Measurements from ENCODE around the gene GPANK1.

The GPANK1 gene

DNA sequence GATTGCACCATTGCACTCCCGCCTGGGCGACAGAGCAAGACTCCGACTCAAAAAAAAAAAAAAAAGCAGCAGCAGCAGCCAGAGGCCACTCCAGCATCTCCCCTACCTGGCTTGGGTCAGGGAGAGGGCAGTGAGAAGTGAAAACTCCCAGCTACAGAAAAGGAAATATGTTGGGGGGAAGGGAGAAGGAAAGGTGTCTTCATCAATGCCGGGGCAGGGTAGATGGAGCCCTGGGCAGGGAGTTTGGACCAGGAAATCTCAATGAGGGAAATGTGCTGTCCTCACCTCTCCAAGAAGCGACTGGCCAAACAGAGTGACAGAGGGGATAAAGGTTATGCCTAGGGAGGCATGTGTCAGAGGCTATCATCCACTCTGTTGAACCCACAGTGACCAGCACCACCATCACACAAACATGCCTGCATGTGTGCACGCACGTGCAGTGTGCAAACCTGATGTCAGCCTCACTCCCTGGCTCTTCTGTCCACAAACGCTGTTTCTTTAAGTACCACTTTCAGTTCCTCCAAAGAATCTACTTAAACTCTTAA lies 50.6 kb downstream of the GPANK1 start:
- TF ChIP-seq, protein P1, sequence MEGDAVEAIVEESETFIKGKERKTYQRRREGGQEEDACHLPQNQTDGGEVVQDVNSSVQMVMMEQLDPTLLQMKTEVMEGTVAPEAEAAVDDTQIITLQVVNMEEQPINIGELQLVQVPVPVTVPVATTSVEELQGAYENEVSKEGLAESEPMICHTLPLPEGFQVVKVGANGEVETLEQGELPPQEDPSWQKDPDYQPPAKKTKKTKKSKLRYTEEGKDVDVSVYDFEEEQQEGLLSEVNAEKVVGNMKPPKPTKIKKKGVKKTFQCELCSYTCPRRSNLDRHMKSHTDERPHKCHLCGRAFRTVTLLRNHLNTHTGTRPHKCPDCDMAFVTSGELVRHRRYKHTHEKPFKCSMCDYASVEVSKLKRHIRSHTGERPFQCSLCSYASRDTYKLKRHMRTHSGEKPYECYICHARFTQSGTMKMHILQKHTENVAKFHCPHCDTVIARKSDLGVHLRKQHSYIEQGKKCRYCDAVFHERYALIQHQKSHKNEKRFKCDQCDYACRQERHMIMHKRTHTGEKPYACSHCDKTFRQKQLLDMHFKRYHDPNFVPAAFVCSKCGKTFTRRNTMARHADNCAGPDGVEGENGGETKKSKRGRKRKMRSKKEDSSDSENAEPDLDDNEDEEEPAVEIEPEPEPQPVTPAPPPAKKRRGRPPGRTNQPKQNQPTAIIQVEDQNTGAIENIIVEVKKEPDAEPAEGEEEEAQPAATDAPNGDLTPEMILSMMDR (IDR thresholded peaks at IDR 0.05; ENCODE audit: insufficient read depth, low read length, poor library complexity, severe bottlenecking), result no peak
- H3K36me3 ChIP-seq (ENCODE audit: control insufficient read depth, insufficient read depth, low read length), result no peaks in the 10 kb centered on the region
- DNase-seq (ENCODE audit: extremely low read depth, insufficient read length), result no peak
- no peak overlapping the region for H3K4me3 ChIP-seq (replicated peaks; ENCODE audit: low read depth, low read length)
- no peaks in the 10 kb centered on the region for H3K27me3 ChIP-seq (replicated peaks; ENCODE audit: control insufficient read depth, insufficient read depth, low read length)
